SKM-1 treated with dmso at 0.1 percent for 144 hours (cell line): ENCODE measurements around the gene NIN.
"Not testable (repeated sequence)": the region's sequence is repeated elsewhere in the genome, so short reads cannot be mapped to it uniquely, and the experiment has no call there.

Experiments used
- DNase-seq: peaks from one replicate; lab custom pipeline; 2025; ENCODE audit not compliant: unreplicated experiment; lab: John Stamatoyannopoulos, UW

The NIN gene

DNA sequence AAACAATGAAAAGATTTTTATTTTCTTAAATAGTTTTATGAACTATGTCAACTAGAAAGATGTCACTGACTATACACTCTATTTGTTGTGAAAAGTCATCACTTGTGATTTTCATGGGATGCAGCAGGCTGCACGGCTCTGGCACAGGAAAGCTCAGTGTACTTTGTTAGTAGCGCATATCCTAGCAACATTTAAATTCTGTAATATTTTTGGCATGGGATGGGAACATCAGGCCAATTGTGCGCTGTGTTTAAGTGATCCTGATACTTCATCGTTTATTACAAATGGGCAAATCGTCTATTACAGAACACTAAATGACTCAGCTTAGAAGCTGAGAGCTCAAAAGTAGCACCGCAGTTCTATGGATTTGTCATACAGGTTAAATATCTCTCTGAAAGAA lies 102.1 kb downstream of the NIN start:
- DNase-seq, result no peak

DNA sequence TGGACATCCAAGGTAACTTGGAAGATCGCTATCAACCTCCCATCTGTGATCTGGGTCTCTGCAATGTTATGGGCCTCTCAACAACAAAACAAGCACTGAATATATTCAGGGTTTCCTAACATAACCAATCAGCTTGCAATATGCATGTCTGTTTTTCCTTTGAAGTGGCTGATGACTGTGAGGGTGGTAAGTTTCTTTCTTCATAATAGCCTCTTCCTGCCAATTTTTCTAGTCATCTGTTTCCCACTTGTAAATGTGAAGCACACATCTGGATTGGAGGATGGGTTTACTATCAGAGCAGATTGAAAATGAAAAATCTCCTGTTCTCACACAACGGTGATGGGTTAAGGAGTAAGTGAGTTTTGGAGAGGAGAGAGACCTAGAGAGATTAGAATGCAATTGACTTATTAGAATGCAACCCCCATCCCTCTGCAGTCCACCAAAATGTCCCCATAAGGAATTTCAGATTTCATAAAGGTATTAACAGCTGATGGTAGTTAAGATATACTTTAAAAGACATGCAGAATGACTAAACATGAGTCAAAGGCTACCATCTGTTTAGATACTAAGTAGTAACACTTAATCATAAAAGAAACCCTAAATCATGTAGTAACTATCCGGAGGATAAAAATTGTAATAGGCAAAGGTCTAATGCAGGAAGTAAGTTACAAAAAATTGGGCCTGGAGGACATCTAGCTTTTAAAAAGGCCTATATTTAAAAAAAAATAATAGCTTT lies 104.4 kb downstream of the NIN start:
- DNase-seq, result no peak

DNA sequence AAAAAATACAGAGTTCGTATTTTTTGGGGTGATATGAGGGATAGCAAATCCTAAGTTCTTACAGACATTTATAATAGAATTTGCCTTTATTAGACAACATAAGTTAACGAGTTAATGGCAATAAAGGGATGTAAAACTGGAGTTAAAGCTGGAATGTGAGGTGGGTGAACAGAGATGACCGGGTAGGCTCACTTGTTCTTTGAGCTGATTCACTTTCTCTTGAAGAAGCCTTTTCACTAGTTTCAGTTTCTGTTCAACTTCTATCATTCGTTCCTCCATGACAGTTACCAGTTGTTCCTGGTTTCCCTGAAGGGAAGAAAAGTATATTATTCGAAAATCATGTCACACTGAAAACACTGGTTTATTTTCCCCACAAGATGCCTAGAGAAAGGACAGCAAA lies 105.2 kb downstream of the NIN start:
- DNase-seq, result no peak

DNA sequence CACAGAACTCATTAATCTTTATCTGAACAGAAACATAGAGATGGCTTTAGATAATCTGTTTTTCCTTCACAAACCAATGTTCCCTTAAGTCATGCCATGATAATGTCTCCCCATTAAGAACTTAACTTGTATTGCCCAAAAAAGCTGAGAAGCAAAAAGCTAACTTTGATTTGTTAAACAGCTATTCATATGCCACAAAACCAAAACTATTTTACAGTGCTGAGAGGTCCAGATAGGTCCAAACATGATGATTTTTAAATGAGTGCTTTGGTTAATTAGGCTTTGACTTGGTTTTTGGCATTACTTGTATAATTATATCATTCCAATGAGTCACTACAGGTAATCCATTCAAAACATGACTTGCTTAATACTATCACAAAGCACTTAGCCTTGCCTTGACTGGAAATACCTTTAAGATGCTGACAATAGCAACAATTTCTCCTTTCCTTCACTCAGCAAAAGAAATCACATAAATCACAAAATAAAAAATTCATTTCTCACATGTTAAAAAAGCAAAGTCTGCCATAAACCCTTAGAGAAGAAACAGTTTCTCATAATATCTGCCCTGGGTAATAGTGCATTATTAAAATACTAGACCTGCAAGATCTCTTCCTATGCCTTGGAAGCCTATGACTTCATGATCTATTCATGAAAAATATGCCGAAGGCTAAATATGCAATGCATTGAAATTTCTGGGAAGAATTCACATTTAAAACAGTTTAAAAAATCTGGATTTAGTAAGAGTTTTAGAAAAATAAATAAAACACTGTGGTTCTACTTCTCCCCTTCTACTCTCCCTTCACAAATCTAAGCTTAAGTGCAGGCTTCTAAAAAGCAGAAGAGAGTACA lies 110.8 kb downstream of the NIN start:
- DNase-seq, result no peak

DNA sequence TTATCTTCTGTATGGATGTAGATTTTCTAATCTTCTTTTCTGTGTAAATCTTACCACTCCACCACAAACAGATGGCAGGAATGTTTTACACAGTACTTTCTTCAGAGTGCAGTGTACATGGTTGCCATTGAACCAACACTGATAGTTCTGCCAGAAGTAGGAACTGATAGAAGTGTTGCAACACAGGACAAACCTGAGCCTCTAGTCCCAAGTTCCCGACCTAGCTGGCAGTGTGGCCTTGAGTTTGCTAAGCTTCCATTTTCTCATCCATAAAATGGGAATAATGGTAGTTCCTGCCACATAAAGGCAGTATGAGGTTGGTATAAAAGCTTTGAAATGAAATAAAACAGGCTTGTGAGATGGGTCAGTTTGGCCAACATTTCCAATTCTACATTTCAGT lies 112.0 kb downstream of the NIN start:
- peak; percentile 1 for DNase-seq

DNA sequence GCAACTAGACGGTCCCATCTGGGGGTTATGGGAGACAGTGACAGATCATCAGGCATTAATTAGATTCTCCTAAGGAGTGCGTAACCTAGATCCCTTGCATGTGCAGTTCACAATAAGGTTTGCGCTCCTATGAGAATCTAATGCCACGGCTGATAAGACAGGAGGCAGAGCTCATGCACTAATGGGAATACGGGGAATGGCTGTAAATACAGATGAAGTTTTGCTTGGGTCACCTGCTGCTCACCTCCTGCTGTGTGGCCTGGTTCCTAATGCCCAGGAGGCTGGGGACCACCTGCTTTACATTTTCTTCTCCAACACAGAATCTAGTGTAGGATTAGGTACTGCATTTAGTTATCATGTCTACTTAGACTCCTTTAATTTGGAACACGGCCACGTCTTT lies 113.2 kb downstream of the NIN start:
- no peak for DNase-seq

DNA sequence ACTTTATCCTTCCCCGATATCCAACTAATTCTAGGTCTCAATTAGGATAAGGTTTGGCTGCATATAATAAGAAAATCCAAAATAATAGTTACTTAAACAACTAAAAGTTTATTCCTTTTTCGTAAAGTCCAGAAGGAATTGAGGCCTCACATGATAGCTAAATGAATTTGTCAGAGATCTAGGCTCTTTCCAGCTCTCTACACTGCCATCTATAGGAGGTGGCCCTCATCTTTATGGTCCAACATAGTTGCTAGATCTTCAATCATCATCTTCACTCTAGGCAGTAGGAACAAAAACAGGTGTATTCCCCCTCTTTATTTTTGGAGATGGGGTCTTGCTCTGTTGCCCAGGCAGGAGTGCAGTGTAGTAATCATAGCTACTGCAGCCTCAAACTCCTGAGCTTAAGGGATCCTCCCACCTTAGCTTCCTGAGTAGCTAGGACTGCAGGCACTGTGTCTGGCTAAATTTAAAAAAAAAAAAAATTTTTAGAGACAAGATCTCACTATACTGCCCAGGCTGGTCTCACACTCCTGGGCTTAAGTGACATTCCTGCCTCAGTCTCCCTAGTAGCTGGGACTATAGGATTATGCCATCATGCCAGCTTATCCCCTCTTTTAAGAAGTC lies 116.4 kb downstream of the NIN start:
- peak; percentile 15 for DNase-seq

DNA sequence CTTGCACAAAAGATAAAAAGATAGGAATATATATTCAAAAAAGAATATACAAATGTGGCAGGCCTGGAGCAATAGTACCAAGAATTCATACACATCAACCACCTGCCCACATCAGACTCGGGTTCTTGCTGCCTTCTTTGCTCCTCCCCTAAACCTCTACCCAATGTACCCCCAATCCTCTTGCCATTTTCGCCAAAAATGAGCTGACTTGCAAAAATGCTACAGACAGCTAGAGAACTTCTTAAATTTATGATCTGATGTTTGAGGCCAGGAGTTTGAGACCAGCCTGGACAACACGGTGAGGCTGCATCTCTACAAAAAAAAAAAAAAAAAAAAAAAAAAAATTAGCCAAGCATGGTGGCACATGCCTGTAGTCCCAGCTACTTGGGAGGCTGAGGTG lies 119.9 kb downstream of the NIN start:
- DNase-seq, result no peak

DNA sequence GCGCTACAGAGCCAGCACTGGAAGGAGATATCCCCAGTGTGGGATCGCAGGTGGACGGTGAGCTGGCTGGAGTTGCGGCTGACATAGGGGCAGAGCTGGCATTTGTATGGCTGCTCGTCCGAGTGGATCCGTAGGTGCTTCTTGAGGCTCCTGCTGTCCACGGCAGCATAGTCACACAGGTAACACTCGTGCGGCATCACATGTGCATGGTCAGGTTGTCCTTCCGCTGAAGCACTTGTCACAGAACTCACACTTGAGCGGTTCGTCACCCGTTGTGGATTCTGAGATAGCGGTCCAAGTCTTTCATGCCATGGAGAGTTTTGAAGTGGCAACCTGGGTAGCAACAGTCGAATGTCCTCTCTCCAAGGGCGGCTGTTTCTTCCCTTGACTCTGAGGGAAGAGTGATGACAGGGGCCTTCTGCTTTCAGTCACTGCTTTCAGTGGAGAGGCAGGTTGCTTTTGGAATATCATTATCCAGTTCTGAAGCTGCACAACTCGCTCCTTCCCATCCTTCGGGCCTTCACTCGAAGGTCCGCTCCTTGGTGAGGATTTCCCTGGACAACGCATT lies 125.9 kb downstream of the NIN start:
- no peak for DNase-seq

DNA sequence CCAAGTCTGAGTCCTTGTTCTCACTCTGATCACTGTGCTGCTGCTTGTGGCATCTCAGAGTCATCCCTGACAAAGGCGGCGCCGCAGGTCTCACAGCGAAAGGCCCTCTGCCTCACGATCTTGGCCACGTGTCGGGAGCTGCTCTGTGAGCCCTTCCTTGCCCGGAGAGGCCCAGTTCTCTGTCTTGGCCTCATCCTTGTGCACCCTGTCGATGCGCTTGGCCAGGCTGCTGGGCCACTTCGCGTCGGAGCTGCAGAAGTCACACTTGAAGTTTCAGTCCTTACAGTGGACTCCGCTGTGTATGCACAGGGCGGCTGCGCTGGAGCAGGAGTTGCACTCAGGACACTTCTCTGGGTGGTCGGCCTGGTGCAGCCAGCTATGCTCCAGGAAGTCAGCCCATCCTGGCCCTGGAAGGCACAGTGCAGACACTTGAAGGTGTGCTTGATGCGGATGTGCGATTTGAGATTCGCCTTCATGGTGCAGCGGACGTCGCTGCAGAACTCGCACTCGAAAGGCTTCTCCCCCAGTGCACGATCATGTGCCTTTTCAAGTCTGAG lies 126.4 kb downstream of the NIN start:
- no peak for DNase-seq

DNA sequence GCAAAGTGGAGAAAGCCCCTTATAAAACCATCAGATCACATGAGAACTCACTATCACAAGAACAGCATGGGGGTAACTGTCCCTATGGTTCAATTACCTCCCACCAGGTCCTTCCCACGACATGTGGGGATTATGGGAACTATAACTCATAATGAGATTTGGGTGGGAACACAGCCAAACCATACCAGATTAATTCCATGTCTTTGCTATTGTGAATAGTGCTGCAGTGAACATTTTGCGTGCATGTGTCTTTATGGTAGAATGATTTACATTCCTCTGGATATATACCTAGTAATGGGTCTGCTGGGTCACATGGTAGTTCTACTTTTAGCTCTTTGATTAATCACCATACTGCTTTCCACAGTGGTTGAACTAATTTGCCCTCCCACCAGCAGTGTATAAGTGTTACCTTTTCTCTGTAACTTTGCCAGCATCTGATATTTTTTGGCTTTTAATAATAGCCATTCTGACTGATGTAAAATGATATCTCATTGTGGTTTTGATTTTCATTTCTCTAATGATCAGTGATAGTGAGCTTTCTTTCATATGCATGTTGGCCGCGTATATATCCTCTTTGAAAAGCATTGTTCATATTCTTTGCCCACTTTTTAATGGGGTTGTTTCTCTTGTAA lies 133.2 kb downstream of the NIN start:
- no peak for DNase-seq

DNA sequence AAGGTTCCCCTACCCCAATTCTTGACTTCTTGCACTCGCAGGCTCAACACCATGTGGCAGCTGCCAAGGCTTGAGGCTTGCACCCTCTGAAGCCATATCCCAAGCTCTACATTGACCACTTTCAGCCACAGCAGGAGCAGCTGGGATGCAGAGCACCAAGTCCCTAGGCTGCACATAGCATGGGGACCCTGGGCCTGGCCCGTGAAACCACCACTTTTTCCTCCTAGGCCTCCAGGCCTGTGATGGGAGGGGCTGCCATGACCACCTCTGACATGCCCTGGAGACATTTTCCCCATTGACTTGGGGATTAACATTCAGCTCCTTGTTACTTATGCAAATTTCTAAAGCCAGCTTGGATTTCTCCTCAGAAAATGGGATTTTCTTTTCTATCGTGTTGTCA lies 136.7 kb downstream of the NIN start:
- DNase-seq, result not testable (repeated sequence)

DNA sequence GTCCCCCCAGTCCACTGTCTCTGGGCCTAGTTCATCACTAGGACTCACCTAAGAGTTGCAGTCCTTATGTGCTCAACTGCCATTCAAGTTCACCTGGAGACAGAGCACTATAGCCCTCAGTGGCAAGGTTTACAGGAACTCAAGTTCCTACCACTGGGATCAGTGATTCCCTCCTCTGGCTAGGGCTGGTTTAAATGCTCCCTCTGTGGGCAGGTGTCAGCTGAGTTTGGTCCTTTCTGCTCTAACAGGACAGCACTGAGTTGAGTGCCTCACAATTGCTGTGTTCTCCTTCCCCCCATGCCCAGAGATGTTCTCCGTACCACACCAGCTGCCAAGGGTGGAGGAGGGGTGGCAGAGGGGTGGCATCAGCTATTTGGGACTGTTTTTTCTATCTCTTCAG lies 142.1 kb downstream of the NIN start:
- no peak for DNase-seq

DNA sequence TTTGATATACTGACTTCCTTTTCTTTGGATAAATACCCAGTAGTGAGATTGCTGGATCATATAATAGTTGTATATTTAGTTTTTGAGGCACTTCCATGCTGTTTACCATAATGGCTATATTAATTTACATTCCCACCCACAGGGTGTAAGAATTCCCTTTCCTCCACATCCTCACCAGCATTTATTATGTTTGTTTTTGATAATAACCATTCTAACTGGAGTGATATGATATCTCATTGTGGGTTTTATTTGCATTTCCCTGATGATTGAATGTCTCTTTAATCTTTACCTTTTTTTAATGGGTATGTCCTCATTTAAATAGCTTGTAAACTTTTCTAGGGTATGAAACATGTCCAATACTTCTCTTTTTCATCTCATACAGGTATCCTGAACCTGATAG lies 151.3 kb downstream of the NIN start:
- DNase-seq, result no peak

DNA sequence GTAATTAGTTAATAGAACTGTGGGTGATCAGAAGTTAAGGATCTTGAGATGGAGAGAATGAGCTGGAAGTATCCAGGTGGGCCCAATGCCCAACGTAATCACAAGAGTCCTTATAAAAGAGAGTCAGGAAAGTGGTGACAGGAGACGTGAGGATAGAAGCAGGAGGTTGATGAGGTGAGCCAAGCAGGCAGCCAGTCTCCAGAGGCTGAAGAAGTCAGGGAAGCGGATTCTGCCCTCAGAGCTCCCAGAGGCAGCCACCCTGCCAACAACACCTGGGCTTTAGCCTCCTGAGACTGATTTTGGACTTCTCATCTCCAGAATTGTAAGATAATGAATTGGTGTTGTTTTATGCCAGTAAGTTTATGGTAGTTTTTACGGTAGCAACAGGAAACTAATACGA lies 152.8 kb downstream of the NIN start:
- DNase-seq, result no peak

DNA sequence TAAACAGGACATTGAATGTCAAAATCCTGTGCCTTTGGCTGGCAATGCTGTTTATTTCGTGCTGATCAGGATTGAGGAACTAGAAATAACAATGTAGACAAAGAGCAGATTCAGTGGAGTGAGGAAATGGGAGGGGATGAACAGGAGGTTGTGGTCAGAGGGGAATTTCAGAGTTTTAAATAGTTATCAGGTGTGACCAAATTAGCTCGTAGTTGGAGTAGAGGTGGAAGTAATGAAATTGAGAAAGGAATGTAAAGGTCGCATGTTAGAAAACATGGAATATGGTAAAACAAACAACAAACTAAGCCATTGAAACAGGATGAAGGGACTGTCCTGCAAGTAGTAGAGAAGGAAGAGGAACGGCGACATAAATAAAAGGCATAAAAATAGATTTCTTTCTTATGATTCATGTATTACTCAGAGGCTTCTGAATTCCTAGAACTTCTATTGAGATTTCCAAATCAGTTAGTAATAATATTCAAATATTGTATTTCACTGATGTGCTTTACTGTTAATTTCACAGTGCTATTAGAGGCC lies 153.4 kb downstream of the NIN start:
- peak; percentile 21 for DNase-seq

DNA sequence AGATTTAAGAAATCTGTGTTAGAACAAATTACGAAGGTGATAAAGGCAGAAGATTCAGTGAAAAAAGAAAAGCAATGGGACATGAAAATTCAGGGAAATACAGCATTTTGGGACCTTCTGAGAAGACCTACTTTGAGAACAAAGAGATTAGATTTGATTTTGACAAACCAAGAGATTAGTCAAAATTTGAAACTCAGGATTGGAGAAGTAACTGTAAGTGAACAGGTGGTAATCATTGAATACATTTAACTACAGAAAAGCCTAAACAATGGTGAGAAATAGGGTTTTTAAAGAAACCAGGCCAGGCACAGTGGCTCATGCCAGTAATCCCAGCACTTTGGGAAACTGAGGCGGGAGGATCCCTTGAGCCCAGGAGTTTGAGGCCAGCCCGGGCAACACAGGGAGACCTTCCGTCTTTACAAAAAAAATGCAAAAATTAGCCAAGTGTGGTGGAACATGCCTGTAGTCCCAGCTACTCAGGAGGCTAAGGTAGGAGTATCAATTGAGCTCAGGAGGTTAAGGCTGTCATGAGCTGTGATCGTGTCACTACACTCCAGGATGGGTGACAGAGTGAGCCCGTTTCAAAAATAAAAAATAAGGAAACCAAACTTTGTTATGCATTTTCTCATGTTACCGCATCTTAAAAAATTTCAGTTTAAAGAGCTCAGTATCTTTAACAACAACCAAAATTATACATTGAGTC lies 154.0 kb downstream of the NIN start:
- DNase-seq, result no peak

DNA sequence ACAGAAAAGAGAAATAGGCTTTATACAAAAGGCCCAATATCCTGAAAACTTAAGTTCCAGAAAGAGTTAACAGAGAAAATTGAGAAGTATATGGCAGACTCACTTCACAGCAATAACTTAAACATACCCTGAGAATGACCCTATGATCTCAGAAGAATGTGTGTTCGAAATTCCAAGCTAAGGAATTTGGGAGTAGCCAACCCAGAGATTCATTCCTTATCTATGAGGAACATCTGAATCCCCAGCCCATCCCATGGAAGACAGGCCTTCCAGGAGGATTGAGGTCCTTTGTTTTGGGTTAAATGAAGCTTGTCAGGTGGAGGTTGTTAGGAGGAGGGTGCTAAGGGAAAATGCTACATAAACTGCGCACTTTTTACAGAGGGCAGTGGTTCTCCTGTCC lies 155.4 kb downstream of the NIN start:
- no peak for DNase-seq

DNA sequence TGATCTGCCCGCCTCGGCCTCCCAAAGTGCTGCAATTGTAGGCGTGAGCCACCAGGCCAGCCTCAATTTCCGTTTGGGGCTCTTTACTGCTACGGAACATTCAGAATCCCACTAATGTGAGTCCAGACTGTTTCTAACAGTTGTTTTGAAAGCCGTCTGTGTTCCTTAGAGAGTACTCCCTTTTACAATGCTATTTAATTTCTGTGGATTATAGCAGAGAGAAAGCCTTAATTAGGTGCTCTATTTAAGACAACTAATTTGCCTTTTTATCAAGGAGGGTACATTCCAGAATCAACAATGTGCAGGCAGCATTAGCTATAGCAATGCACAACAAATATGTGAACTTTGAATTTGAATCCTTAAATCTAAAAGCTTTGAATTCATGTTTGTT lies 160.1 kb downstream of the NIN start:
- DNase-seq, result no peak

DNA sequence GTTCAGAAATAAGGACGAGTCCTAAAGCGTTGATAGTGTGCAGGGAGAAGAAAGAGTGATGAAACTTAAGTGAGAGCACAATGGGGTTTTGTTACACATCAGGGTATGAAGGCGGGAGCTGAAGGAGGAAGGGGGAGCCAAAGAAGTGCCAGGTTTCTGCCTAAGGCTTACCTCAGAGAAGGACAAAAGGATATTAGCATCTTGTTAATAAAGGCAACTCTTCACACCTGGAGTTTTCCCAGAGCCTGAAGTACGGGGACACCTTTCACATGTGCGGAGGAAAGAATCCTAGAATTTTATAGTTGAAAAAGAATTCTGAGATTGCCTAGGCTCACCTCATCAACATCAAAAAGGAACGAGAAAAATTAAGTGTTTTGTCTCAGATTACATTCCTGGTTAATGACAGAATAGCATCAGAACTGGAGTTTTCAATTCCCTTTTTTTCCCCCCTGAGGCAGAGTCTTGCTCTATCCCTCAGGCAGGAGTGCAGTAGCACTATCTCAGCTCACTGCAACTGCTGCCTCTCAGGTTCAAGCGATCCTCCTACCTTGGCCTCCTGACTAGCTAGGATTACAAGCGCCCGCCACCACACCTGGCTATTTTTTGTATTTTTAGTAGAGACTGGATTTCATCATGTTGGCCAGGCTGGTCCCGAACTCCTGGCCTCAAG lies 160.6 kb downstream of the NIN start:
- DNase-seq, result no peak
